Spinal cord (tissue), 10 donors: ENCODE data around the gene OBP2A. TPM values are rescaled to one million over a fixed set of nuclear protein-coding genes. Genes with fewer than 3 reads are reported as not detected.
"Not testable (repeated sequence)": the region's sequence is repeated elsewhere in the genome, so short reads cannot be mapped to it uniquely, and the experiment has no call there.

Source experiments
- DNase-seq, 6 donors: peaks; one replicate each; pipeline versions ENCODE4 v3.0.0 to v3.0.0-alpha.2; 2013 to 2015; ENCODE audit warnings: low spot score in 6 of 6, low read depth in 4 of 6
- H3K27ac ChIP-seq: one replicate; pipeline ENCODE4 v1.5.1; 2013; ENCODE audit warnings: low read depth, low read length, control low read depth
- H3K27me3 ChIP-seq: one replicate; pipeline ENCODE4 v1.6.1; 2013; ENCODE audit warnings: low read length; ENCODE audit not compliant: control insufficient read depth, insufficient read depth
- H3K36me3 ChIP-seq: one replicate; pipeline ENCODE4 v1.6.1; 2013; ENCODE audit warnings: low read length; ENCODE audit not compliant: control insufficient read depth, insufficient read depth
- H3K4me1 ChIP-seq: one replicate; pipeline ENCODE4 v1.6.1; 2013; ENCODE audit warnings: low read length; ENCODE audit not compliant: control insufficient read depth, insufficient read depth
- H3K4me3 ChIP-seq: one replicate; pipeline ENCODE4 v1.5.1; 2013; ENCODE audit warnings: low read depth, low read length, control low read depth
- H3K9me3 ChIP-seq: one replicate; pipeline ENCODE4 v1.6.1; 2013; ENCODE audit warnings: low read length; ENCODE audit not compliant: control insufficient read depth, insufficient read depth
- WGBS: methylation state at CpG from one replicate; pipeline ENCODE4 v1.1.5; 2013; ENCODE audit warnings: missing lambda C conversion rate; ENCODE audit not compliant: insufficient coverage; 5-methylcytosine and 5-hydroxymethylcytosine counted together
- polyA plus RNA-seq, 2 donors: library from polyadenylated mRNA; unstranded; fragments of 120-200 nt; gene quantifications; one replicate each; pipeline ENCODE4 v1.2.1, GENCODE V29; 2013; ENCODE audit not compliant: insufficient read length in 2 of 2
- total RNA-seq, 2 donors: library from RNA; depleted of rRNA in 1 of 2; stranded (reverse); fragments of 120-200 nt in 1 of 2; fragments of >200 nt in 1 of 2; gene quantifications; one replicate each; pipeline versions ENCODE4 v1.2.3 to v1.2.4, GENCODE V29; 2013 to 2014
- donor health status: healthy.

The OBP2A gene
- total and polyA plus RNA-seq, 4 donors, result not detected

GRCh38 chr9:135512904-135513303 lies 33.0 kb upstream of the OBP2A start:
- H3K9me3 ChIP-seq, result no peaks in the 10 kb centered on the region
- H3K4me3 ChIP-seq, result no peak overlapping the region
- H3K4me1 ChIP-seq, result no peaks in the 10 kb centered on the region
- no peak overlapping the region for H3K27ac ChIP-seq
- no peaks in the 10 kb centered on the region for H3K27me3 ChIP-seq
- DNase-seq, result peak in 1 of 6 donors; percentile 3
- 45% methylated on average over 6 of the region's 7 CpGs for WGBS
- no peaks in the 10 kb centered on the region for H3K36me3 ChIP-seq

- no peaks in the 10 kb centered on the region for H3K27me3 ChIP-seq
- WGBS, result 78% methylated on average over 19 of the region's 19 CpGs
- H3K4me1 ChIP-seq, result no peaks in the 10 kb centered on the region
- H3K36me3 ChIP-seq, result no peaks in the 10 kb centered on the region
- no peak overlapping the region for H3K27ac ChIP-seq
- no peak for DNase-seq
- no peak overlapping the region for H3K4me3 ChIP-seq
- H3K9me3 ChIP-seq, result no peaks in the 10 kb centered on the region
These were observed 32.5 kb upstream of the OBP2A start for GRCh38 chr9:135513351-135513846.

GRCh38 chr9:135513906-135514305 lies 32.0 kb upstream of the OBP2A start:
- H3K27me3 ChIP-seq, DNase-seq: not testable (repeated sequence)
- no CpG with 5 or more reads among the region's 9 CpGs for WGBS

GRCh38 chr9:135514342-135515082 lies 31.4 kb upstream of the OBP2A start:
- H3K36me3 ChIP-seq, result no peaks in the 10 kb centered on the region
- WGBS, result 92% methylated on average over 7 of the region's 17 CpGs
- no peak for DNase-seq
- no peak overlapping the region for H3K27ac ChIP-seq
- no peaks in the 10 kb centered on the region for H3K4me1 ChIP-seq
- peaks cover 1% of the 10 kb centered on the region for H3K9me3 ChIP-seq
- H3K4me3 ChIP-seq, result no peak overlapping the region
- no peaks in the 10 kb centered on the region for H3K27me3 ChIP-seq

More at GRCh38 chr9:135513906-135514305, 32.0 kb upstream of the OBP2A start:
- H3K4me1 ChIP-seq, H3K36me3 ChIP-seq, H3K27ac ChIP-seq, H3K9me3 ChIP-seq, H3K4me3 ChIP-seq: not testable (repeated sequence)

GRCh38 chr9:135515083-135515951 lies 30.6 kb upstream of the OBP2A start:
- no peak for DNase-seq
- Histone ChIP-seq H3K27ac (no peak overlapping the region), H3K36me3 (no peaks in the 10 kb centered on the region), H3K27me3 (no peaks in the 10 kb centered on the region), H3K9me3 (peaks cover 1% of the 10 kb centered on the region), H3K4me3 (no peak overlapping the region), H3K4me1 (no peaks in the 10 kb centered on the region)
- WGBS, result 84% methylated on average over 30 of the region's 31 CpGs

- Histone ChIP-seq H3K9me3 (peaks cover 1% of the 10 kb centered on the region), H3K36me3 (no peaks in the 10 kb centered on the region), H3K4me3 (no peak overlapping the region), H3K27me3 (no peaks in the 10 kb centered on the region), H3K27ac (no peak overlapping the region), H3K4me1 (no peaks in the 10 kb centered on the region)
- 81% methylated on average over 21 of the region's 25 CpGs for WGBS
- DNase-seq, result no peak
These were observed 29.6 kb upstream of the OBP2A start for GRCh38 chr9:135516132-135516860.

- no peaks in the 10 kb centered on the region for H3K36me3 ChIP-seq
- DNase-seq, result no peak
- H3K9me3 ChIP-seq, result peaks cover 1% of the 10 kb centered on the region
- no peaks in the 10 kb centered on the region for H3K4me1 ChIP-seq
- no peak overlapping the region for H3K4me3 ChIP-seq
- 84% methylated on average over 24 of the region's 24 CpGs for WGBS
- no peak overlapping the region for H3K27ac ChIP-seq
- no peaks in the 10 kb centered on the region for H3K27me3 ChIP-seq
These were observed 28.5 kb upstream of the OBP2A start for GRCh38 chr9:135517407-135517822.

GRCh38 chr9:135519179-135519971 lies 26.6 kb upstream of the OBP2A start:
- 95% methylated on average over 6 of the region's 10 CpGs for WGBS

More at GRCh38 chr9:135519179-135519971, 26.6 kb upstream of the OBP2A start:
- DNase-seq, result no peak
- Histone ChIP-seq H3K4me3 (no peak overlapping the region), H3K9me3 (peaks cover 1% of the 10 kb centered on the region), H3K36me3 (no peaks in the 10 kb centered on the region), H3K4me1 (no peaks in the 10 kb centered on the region), H3K27ac (no peak overlapping the region), H3K27me3 (no peaks in the 10 kb centered on the region)
